Measurements from ENCODE around the gene CABLES1. TPM values are rescaled to one million over a fixed set of nuclear protein-coding genes. Genes with fewer than 3 reads are reported as not detected.

Gene CABLES1
- polyA plus RNA-seq, 1 of the 3 experiments (the other 2 are of a cell fraction), result 2.2 TPM

DNA sequence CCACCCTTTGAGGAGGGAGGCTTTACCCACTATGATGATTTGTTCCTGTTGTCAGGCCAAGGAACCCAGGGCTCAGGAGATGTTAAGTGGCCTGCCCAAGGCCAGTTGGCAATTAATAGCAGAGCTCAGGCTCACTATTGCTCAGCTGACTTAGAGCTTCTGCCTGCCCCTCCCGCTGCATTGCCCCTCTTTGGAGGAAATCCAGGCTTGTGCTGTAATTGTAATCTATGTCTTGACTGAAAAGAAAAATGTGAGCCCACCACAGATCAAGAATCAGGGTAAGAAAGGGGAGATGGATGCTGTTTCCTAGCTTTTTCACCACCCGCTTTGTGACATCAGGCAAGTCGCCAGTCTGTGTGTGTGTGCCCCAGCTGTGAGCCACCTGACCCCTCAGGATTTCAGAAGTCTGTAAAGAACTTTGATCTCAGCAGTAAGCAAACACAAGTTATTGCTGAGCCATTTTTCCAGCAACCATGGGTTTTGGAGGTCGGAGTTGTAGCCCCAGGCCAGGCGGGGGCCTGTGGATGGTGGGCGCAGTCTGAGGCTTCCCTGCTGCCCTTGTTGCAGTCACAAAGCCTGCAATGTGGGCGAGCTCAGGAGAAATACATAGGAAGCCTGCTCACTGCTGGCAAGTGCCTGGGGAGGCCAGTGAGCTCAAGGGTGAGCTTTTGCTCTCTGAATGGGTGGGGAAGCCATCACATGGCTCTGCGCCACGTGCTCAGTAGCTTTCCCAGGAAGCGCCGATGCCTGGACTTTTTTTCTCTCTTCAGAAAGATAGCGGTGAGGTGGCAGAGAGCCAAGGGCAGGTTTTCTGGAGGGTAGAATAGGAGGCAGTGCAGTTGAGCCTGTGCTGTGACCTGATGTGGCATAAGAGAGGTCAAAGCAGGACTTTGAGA is 6.1 kb downstream of the CABLES1 start:
- CTCF ChIA-PET, result interaction anchor here (0.6 to 1.0 kb wide), 3 partner anchors 14 to 238 kb away, joined by 3 to 4 read pairs (median 3); no protein-coding TSS in a partner anchor
- H3K4me3 ChIP-seq (ENCODE audit: low read depth in 2 of 2, low read length in 1 of 2), result no peak overlapping the region
- H3K79me2 ChIP-seq (ENCODE audit: insufficient read depth), result peaks cover 98% of the 10 kb centered on the region
- peak overlapping the region in 1 of 2 experiments; percentile 87; a peak in 2 of 4 replicates for H3K27ac ChIP-seq (ENCODE audit: low read depth in 2 of 2, low read length in 1 of 2)
- POLR2A ChIA-PET, result interaction anchor here (0.6 kb wide), 1 partner anchor 59 kb away, joined by 3 read pairs; no protein-coding TSS in a partner anchor
- peaks cover 32% of the 10 kb centered on the region for H4K20me1 ChIP-seq (ENCODE audit: insufficient read depth)
- H3F3A ChIP-seq (replicated peaks; ENCODE audit: insufficient read depth), result no peaks in the 10 kb centered on the region
- H3K4me1 ChIP-seq (ENCODE audit: control insufficient read depth in 1 of 2, insufficient read depth in 2 of 2, low read depth in 1 of 2, low read length in 1 of 2), result peaks cover 20 to 61% of the 10 kb centered on the region in 2 experiments; a peak in 3 of 4 replicates
- no peak overlapping the region; the same call in 1 of the 2 replicates for H3K9ac ChIP-seq
- no peaks in the 10 kb centered on the region for H3K9me3 ChIP-seq
- H3K4me2 ChIP-seq, result no peak overlapping the region
- peak; percentile 55 for DNase-seq
- H3K9me2 ChIP-seq, result no peaks in the 10 kb centered on the region
- WGBS (ENCODE audit: low lambda C conversion rate), result 68% methylated on average over 8 of the region's 12 CpGs
- H3K27me3 ChIP-seq (ENCODE audit: insufficient read depth), result no peaks in the 10 kb centered on the region
- no peaks in the 10 kb centered on the region for H3K36me3 ChIP-seq (replicated peaks in 1 of 2; ENCODE audit: control insufficient read depth in 1 of 2, insufficient read depth in 2 of 2, low read length in 1 of 2)
- no peak overlapping the region for H2AFZ ChIP-seq (ENCODE audit: low read depth)
- TF ChIP-seq RAD21 (IDR thresholded peaks at IDR 0.05; ENCODE audit: low read length), result peak; percentile 24; the same call in 1 of the 2 replicates
- TF ChIP-seq, protein P1, sequence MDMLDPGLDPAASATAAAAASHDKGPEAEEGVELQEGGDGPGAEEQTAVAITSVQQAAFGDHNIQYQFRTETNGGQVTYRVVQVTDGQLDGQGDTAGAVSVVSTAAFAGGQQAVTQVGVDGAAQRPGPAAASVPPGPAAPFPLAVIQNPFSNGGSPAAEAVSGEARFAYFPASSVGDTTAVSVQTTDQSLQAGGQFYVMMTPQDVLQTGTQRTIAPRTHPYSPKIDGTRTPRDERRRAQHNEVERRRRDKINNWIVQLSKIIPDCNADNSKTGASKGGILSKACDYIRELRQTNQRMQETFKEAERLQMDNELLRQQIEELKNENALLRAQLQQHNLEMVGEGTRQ (IDR thresholded peaks at IDR 0.05; ENCODE audit: borderline replicate concordance, low read depth, low read length), result peak; percentile 45; the same call in 1 of the 2 replicates
- peak; percentile 50 for TF ChIP-seq CHD2 (IDR thresholded peaks at IDR 0.05; ENCODE audit: low read length, partially characterized antibody)
- peak; percentile 34; the same call in 1 of the 2 replicates for TF ChIP-seq FOXJ3 (CRISPR knock-in tag; IDR thresholded peaks at IDR 0.05)
- TF ChIP-seq TEAD4 (IDR thresholded peaks at IDR 0.05; ENCODE audit: borderline replicate concordance, insufficient read depth), result no peak
- peak in 1 of 2 experiments; percentile 43; a peak in 2 of 4 replicates for TF ChIP-seq EP300 (IDR thresholded peaks at IDR 0.05; ENCODE audit: borderline replicate concordance in 1 of 2, low read depth in 1 of 2, low read length in 1 of 2)
- TF ChIP-seq MXI1 (IDR thresholded peaks at IDR 0.05; ENCODE audit: low read depth, low read length), result peak; percentile 71
- TF ChIP-seq GATA2 (CRISPR knock-in tag; IDR thresholded peaks at IDR 0.05), result peak; percentile 32; the same call in 1 of the 2 replicates
- TF ChIP-seq, protein P2, sequence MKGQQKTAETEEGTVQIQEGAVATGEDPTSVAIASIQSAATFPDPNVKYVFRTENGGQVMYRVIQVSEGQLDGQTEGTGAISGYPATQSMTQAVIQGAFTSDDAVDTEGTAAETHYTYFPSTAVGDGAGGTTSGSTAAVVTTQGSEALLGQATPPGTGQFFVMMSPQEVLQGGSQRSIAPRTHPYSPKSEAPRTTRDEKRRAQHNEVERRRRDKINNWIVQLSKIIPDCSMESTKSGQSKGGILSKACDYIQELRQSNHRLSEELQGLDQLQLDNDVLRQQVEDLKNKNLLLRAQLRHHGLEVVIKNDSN (IDR thresholded peaks at IDR 0.05; ENCODE audit: borderline replicate concordance, low read depth), result peak; percentile 40; the same call in 1 of the 2 replicates
- TF ChIP-seq RCOR1 (IDR thresholded peaks at IDR 0.05; ENCODE audit: low read length), result no peak; the same call in 1 of the 2 replicates

DNA sequence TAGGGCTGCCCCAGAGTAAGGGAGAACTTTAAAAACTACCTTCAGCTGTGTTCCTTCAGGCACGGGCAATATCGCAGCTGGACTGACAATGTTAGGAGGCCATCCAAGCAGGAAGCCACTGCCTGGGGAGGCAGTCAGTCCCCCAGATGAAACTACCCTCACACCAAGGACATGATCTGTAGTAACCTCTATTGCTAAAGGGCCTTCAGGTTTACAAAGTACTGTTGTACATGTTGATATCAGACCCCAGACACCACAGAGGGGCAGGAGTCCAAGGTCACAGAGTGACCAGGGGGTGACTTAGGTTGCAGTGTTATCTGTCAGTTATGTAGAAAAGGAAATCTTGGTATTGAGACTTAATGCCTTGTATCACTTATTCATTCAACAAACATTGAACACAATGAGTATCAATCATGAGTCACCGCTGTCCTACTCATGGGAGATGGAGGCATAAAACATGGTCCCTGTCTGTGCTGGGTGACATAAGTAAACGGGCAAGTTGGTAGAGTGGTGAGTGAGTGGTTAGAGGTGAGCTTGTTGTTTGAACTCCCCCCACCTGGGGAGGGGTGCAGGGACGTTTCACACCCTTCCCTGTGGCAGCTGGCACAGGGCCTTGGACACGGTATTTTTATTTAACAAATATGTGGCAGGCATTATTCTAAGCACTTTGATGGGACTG is 7.1 kb downstream of the CABLES1 start:
- H3K9ac ChIP-seq, result no peak overlapping the region
- POLR2A ChIA-PET, result interaction anchor here (0.6 kb wide), 1 partner anchor 58 kb away, joined by 3 read pairs; no protein-coding TSS in a partner anchor
- no peaks in the 10 kb centered on the region for H3K36me3 ChIP-seq (replicated peaks in 1 of 2; ENCODE audit: control insufficient read depth in 1 of 2, insufficient read depth in 2 of 2, low read length in 1 of 2)
- H4K20me1 ChIP-seq (ENCODE audit: insufficient read depth), result peaks cover 29% of the 10 kb centered on the region
- WGBS (ENCODE audit: low lambda C conversion rate), result 68% methylated on average over 6 of the region's 6 CpGs
- no peaks in the 10 kb centered on the region for H3K9me3 ChIP-seq
- H3K4me2 ChIP-seq, result no peak overlapping the region
- no peak overlapping the region for H3K4me3 ChIP-seq (ENCODE audit: low read depth in 2 of 2, low read length in 1 of 2)
- no peaks in the 10 kb centered on the region for H3K9me2 ChIP-seq
- H3K4me1 ChIP-seq (ENCODE audit: control insufficient read depth in 1 of 2, insufficient read depth in 2 of 2, low read depth in 1 of 2, low read length in 1 of 2), result peaks cover 20 to 52% of the 10 kb centered on the region in 2 experiments; a peak in 3 of 4 replicates
- H3F3A ChIP-seq (replicated peaks; ENCODE audit: insufficient read depth), result no peaks in the 10 kb centered on the region
- H3K27me3 ChIP-seq (ENCODE audit: insufficient read depth), result no peaks in the 10 kb centered on the region
- CTCF ChIA-PET, result interaction anchor here (0.6 to 2.4 kb wide), 3 partner anchors 13 to 239 kb away, joined by 3 to 7 read pairs (median 4); no protein-coding TSS in a partner anchor
- no peak overlapping the region for H2AFZ ChIP-seq (ENCODE audit: low read depth)
- TF ChIP-seq CHD2 (IDR thresholded peaks at IDR 0.05; ENCODE audit: low read length, partially characterized antibody) (no peak), NFIC (IDR thresholded peaks at IDR 0.05; ENCODE audit: borderline replicate concordance) (no peak), FOXJ3 (CRISPR knock-in tag; IDR thresholded peaks at IDR 0.05) (no peak), EZH2phosphoT487 (IDR thresholded peaks at IDR 0.05; ENCODE audit: borderline replicate concordance, low read depth) (no peak), GATA2 (CRISPR knock-in tag; IDR thresholded peaks at IDR 0.05) (no peak)
- peak overlapping the region in 1 of 2 experiments; percentile 91; a peak in 2 of 4 replicates for H3K27ac ChIP-seq (ENCODE audit: low read depth in 2 of 2, low read length in 1 of 2)
- DNase-seq, result no peak
- peaks cover 88% of the 10 kb centered on the region for H3K79me2 ChIP-seq (ENCODE audit: insufficient read depth)
